ENCODE data around the gene ADO. TPM values are rescaled to one million over a fixed set of nuclear protein-coding genes. Genes with fewer than 3 reads are reported as not detected.

ADO gene
- total RNA-seq, 1 experiment from 2014 or later, result 29.3 TPM

GRCh38 chr10:62755662-62756653, 48.6 kb upstream of the ADO start:
- Mint-ChIP-seq H3K27ac (no peak overlapping the region), H3K4me1 (peaks cover 12% of the 10 kb centered on the region), H3K4me3 (no peak overlapping the region), H3K36me3 (no peaks in the 10 kb centered on the region), H3K27me3 (ENCODE audit: low read depth) (no peaks in the 10 kb centered on the region), H3K9me3 (no peaks in the 10 kb centered on the region)
- TF ChIP-seq ATF1 (CRISPR knock-in tag; IDR thresholded peaks at IDR 0.05) (no peak), ZSCAN18 (CRISPR knock-in tag; IDR thresholded peaks at IDR 0.05) (no peak), RORB (CRISPR knock-in tag; IDR thresholded peaks at IDR 0.05) (no peak), FOXP4 (CRISPR knock-in tag; IDR thresholded peaks at IDR 0.05) (no peak), JUN (CRISPR knock-in tag; IDR thresholded peaks at IDR 0.05) (no peak)
- ChIA-PET POLR2A (no interaction called here), CTCF (no interaction called here)
- DNase-seq (ENCODE audit: low spot score) (no peak), ATAC-seq (no peak)

- Mint-ChIP-seq H3K4me3 (no peak overlapping the region), H3K4me1 (peaks cover 20% of the 10 kb centered on the region), H3K9me3 (no peaks in the 10 kb centered on the region), H3K27me3 (ENCODE audit: low read depth) (no peaks in the 10 kb centered on the region), H3K27ac (no peak overlapping the region), H3K36me3 (no peaks in the 10 kb centered on the region)
- DNase-seq (ENCODE audit: low spot score) (no peak), ATAC-seq (peak; percentile 65)
- ChIA-PET CTCF (no interaction called here), POLR2A (no interaction called here)
- TF ChIP-seq TEAD4 (CRISPR knock-in tag; IDR thresholded peaks at IDR 0.05), result no peak
- TF ChIP-seq HMGXB4 (CRISPR knock-in tag; IDR thresholded peaks at IDR 0.05), result no peak
- no peak for TF ChIP-seq GABPB1 (CRISPR knock-in tag; IDR thresholded peaks at IDR 0.05)
- TF ChIP-seq GRHL2 (CRISPR knock-in tag; IDR thresholded peaks at IDR 0.05; ENCODE audit: insufficient replicate concordance, severe bottlenecking), result no peak
- TF ChIP-seq ETV6 (CRISPR knock-in tag; IDR thresholded peaks at IDR 0.05), result no peak
- no peak for TF ChIP-seq E2F4 (CRISPR knock-in tag; IDR thresholded peaks at IDR 0.05; ENCODE audit: borderline replicate concordance, low read depth)
- no peak for TF ChIP-seq ERG (CRISPR knock-in tag; IDR thresholded peaks at IDR 0.05)
- no peak for TF ChIP-seq ATF3 (CRISPR knock-in tag; conservative IDR thresholded peaks at IDR 0.05)
- no peak for TF ChIP-seq FOXP1 (CRISPR knock-in tag; IDR thresholded peaks at IDR 0.05; ENCODE audit: borderline replicate concordance)
- no peak for TF ChIP-seq IRF1 (CRISPR knock-in tag; IDR thresholded peaks at IDR 0.05)
- no peak for TF ChIP-seq ZNF121 (CRISPR knock-in tag; IDR thresholded peaks at IDR 0.05)
- no peak for TF ChIP-seq ZNF416 (CRISPR knock-in tag; IDR thresholded peaks at IDR 0.05)
- TF ChIP-seq PRRX2 (CRISPR knock-in tag; IDR thresholded peaks at IDR 0.05), result no peak
- TF ChIP-seq AFF4 (CRISPR knock-in tag; IDR thresholded peaks at IDR 0.05; ENCODE audit: borderline replicate concordance), result no peak
Observed at GRCh38 chr10:62759599-62760175, 44.8 kb upstream of the ADO start.

All from WTC11 (cell line).